Hematopoietic multipotent progenitor cell treated with erythropoietin and hydrocortisone succinate and interleukin-3 and kit ligand, for 6 days (in vitro differentiated cells): ENCODE results near the gene MSTN.
"Not testable (repeated sequence)": the region's sequence is repeated elsewhere in the genome, so short reads cannot be mapped to it uniquely, and the experiment has no call there.

Source experiments
- DNase-seq: peaks from one replicate; pipeline ENCODE4 v3.0.0-alpha.2; 2015

MSTN gene

DNA sequence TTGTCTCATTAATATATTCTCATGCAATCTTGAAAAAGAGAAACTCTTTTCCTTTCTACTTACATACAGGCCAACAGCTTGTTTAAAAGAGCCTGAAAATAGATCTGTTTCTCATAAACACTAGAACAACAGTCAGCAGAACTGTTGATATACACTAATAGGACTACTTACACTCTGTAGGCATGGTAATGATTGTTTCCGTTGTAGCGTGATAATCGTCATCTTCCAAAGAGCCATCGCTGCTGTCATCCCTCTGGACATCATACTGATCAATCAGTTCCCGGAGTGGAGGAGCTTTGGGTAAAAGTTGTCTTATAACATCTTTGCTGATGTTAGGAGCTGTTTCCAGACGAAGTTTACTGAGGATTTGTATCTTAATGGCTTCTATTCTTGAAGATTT is 476 bp downstream of the MSTN start:
- DNase-seq = no peak

DNA sequence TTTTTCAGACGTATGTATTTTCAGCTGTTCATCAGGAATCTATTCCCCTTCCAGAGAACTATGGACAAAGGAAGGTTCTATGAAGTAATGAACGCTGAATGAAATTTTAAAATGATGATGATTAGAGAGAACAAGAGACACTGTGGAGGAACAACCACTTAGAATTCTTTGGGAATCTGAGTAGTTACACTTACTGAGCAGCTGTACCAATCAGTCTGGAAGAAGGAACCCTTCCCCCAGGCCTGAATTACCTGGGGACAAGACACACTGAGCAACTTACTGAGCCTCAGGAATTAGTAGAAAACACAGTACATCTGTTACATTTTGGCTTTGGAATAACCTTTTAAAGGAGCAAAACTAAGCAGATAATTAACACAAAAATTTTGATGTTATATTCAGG is 1.9 kb downstream of the MSTN start:
- DNase-seq = no peak

DNA sequence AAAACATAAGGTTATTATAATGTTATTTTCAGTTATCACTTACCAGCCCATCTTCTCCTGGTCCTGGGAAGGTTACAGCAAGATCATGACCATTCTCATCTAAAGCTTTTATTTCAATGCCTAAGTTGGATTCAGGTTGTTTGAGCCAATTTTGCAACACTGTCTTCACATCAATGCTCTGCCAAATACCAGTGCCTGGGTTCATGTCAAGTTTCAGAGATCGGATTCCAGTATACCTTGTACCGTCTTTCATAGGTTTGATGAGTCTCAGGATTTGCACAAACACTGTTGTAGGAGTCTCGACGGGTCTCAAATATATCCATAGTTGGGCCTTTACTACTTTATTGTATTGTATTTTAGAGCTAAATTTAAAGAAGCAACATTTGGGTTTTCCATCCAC is 2.5 kb downstream of the MSTN start:
- no peak for DNase-seq

DNA sequence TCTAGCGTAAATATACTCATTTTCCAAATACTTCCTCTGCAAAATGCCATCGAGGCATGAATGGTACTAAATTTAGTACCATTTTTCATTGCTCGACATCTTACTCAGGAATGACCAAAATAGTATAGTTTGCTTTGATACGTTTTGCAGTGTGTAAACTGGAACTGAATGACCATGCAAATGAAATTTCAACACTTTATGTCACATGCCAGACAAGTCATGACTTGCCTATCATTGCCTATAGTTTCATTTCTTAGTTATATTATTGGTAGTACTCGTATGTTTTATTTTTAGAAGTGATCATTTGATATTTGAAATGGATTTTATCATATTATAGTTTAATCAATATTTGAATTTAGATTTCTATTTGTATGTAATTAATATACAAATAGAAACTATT is 9.1 kb downstream of the MSTN start:
- no peak for DNase-seq

DNA sequence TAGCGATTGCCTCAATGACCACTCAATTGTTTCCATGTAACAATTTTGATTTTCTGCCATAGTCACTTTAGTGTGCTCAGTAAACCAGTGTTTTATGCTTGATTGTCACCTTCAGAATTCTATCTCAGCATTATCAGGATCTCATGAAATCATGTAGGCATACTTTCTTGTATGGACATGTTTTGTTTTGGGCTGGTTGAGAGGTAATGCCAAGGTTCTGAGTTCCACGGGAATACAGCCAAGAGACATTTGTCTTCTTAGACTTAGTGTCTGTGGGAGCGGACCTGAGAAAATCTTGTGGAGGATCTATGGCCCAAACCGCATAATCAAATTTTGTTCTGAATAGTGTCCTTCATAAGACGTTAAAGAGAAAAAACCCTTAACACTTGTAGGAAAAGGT is 10.2 kb downstream of the MSTN start:
- DNase-seq = no peak

DNA sequence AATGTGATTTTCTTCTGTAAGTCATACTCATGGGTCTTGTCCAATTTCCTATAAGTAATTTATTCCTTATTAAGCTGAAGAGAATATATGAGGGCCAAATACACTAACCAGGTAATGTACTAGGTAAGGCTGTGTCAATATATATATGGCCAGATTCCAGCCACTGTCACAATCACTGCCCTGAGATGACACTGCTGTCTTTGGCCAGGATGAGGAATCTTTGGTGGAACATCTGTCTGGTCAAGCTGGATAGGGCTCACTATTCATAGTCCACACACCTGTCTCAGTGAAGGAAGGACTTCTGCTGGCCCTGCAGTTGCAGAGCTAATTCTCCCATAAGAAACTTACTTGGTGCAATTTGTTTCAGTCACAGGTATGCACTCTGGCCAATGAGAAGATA is 11.3 kb downstream of the MSTN start:
- DNase-seq = no peak

DNA sequence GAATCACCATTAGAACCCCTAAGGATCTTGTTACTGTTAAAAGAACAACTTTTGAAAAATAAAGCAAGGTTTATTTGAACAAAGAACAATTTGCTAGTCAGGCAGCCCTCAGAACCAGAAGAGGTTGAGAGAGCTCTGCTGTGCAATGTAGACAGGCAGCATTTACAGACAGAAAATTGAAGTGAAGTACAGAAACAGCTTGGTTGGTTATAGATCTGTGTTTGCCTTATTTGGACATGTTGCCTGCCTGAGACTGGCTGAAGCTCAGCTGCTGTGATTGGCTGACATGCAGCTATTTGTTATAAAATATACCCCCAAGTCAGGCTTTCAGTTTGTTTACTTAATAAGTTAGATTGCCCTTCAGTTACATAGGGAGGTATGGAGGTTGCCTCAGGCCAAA is 12.5 kb downstream of the MSTN start:
- no peak for DNase-seq

DNA sequence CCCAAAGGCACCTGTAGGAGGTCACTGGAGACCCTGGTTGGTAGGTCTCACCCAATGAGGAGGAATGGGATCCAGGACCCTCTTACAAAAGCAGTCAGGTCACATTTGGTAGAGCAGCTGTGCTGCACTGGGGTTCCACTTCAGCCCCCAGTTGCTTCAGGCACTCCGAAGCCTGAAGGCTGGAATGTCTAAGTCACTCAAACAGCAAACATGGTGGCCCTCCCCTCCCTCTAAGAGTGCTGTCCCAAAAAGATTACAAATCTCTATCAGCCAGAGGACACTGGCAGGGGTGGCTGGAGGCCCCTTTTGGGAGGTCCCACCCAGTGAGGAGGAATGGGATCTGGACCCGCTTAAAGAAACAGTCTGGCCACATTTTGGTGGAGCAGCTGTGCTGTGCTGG is 17.7 kb downstream of the MSTN start:
- no peak for DNase-seq

DNA sequence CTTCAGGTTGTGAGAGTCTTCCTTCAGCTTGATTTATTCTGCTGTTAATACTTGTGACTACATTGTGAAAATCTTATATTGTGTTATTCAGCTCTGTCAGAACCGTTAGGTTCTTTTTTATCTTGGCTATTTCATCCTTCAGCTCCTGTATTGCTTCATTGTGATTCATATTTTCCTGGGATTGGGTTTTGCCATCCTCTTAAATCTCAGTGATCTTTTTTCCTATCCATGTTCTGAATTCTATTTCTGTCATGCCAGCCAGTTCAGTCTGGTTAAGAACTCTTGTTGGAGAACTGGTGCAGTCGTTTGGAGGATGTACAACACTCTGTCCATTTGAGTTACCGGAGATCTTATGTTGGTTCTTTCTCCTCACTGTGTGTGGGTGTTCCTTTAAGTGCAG is 19.1 kb downstream of the MSTN start:
- DNase-seq = no peak

DNA sequence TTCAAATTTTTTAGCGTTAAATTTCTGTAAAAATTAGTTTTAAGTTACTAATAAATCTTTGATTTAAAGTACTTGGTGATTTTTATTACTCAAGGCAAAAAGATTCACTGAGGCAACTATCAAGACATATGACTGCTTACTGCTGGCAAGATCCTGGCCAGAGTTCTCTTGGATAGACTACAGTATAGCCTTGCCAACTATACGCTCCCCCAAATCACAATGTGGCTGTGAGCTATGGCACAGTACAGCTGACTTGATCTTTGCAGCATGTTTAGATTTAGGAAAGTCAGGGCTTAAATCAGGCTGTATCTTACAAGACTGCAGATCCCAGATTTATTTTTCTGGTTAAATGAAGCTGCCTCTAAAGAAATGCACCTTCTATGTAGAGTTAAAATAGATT is 26.5 kb downstream of the MSTN start:
- no peak for DNase-seq

DNA sequence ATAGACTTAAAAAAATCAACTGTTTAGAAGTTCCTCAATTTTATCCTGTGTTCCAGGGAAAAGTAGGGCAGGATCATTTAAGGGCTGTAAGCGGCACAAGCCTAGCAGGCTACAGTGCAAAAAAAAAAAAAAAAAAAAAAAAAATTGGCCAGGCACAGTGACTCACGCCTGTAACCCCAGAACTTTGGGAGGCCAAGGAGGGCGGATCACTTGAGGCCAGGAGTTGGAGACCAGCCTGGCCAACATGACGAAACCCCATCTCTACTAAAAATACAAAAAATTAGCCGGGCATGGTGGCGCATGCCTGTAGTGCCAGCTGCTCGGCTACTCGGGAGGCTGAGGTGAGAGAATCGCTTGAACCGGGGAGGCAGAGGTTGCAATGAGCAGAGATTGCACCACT is 28.1 kb downstream of the MSTN start:
- DNase-seq = not testable (repeated sequence)

DNA sequence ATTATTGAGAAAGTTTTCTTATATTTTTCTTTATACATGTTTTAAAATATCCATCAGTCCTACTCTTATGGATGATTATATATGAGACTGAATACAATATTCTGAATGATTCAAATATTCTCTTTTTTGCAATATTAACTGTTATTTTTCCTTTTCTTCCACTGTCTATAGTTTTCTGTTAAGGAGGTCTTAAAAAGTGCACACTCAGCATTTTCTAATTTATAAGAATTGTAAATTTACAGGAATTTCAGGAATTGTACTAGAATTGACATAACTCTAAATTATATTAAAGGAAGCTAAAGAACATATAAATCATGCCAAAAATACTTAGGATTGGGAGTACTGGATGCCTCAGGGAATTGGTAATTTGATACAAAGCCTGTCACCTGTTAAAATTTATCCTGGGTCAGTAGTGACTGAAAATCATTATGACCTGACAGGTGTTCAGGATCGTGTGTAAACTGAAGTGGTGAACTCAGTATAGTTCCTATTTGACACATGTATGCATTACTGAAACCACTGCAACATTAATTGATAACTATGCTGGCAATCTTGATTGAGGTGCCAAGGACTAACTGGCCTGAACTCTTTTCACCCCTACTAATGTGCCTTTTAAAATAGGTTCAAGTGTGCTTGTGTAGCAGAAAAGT is 30.4 kb downstream of the MSTN start:
- DNase-seq = no peak

DNA sequence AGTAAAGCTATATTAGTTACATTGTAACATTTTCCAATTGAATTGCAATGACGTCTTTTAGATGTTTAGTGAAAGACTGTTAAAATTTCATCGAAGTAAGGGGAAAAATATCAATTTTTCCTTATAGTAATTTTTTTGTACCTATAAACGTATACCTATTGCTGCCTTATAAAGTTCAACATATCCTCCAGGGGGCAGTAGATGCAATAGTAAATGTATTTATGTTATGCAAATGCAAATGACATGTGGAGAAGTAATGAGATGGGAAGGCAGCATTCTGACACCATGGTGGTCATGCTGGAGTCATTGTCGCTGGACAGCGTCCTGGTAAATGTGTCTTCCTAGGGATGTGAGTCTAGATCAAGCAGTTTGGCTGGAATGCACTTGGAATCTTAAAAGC is 38.7 kb downstream of the MSTN start:
- DNase-seq = peak; percentile 89

DNA sequence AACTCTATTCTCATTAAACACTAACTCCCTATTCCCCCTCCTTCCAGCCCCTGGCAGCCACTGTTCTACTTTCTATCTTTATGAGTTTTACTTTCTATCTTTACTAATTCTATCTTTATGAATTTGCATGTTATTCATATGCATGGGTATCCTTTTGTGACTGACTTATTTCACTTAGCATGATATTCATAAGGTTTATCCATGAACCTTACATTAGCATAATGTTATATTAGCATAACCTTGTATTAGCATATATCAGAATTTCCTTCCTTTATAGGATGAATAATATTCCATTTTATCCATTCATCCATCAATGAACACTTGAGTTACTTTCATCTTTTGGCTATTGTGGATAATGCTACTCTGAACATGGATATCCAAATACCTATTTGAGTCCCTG is 41.8 kb downstream of the MSTN start:
- DNase-seq = no peak

DNA sequence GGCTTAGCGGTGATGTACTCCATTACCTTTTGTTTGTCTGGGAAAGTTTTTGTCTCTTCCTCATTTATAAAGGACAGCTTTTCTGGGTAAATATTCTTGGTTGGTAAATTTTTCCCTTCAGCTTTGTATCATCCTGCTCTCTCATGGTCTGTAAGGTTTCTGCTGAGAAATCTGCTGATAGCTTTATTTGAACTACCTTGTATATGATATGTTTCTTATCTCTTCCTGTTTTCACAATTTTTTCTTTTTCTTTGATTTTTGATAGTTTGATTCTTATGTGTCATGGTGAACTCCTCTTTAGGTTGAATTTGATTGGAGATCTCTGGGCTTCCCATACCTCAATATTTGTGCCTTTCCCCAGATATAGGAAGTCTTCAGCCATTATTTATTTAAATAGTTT is 44.7 kb downstream of the MSTN start:
- DNase-seq = no peak

DNA sequence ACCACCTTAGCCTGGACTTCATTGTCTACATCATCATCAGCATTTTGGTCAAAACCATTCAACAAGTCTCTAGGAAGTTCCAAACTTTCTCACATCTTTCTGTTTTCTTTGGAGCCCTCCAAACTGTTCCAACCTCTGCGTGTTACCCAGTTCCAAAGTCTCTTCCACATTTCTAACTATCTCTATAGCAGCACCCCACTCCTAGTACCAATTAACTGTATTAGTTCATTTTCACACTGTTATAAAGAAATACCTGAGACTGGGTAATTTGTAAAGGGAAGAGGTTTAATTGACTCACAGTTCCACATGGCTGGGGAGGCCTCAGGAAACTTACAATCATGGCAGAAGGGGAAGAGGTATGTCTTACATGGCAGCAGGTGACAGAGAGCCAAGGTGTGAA is 46.6 kb downstream of the MSTN start:
- not testable (repeated sequence) for DNase-seq
